A673 (cell line): ENCODE results near the gene CLSTN2. TPM values are rescaled to one million over a fixed set of nuclear protein-coding genes. Genes with fewer than 3 reads are reported as not detected.
A peak's percentile ranks its signal among the peaks of the same experiment; 100 is the strongest.

Experiments
- BruUV-seq: library from RNA; stranded (reverse); fragments of 400-500 nt; replicated peaks from 2 replicates; lab custom pipeline; 2021; lab: Mats Ljungman, UMichigan
- CTCF ChIA-PET: fragments of 300-600 bp; sonication (Branson Sonifier 250); formaldehyde crosslinking; loops from one replicate; lab custom pipeline; 2022; ENCODE audit warnings: antibody characterized with exemption; lab: Charles Lee
- POLR2A ChIA-PET: fragments of 300-600 bp; sonication (Branson Sonifier 250); formaldehyde crosslinking; loops from one replicate; lab custom pipeline; 2022; ENCODE audit warnings: antibody characterized with exemption; ENCODE audit not compliant: low non-redundant PET; lab: Charles Lee
- DNase-seq: peaks from one replicate; pipeline ENCODE4 v3.0.0-alpha.2; 2015; ENCODE audit warnings: low spot score
- H3K27ac ChIP-seq: fragments of 200-600 bp; sonication (generic); 2 replicates; pipeline ENCODE4 v1.5.1; 2016; ENCODE audit warnings: mixed run types, low read depth, mild to moderate bottlenecking, mixed read lengths, antibody characterized with exemption, low read length; ENCODE audit not compliant: poor library complexity, severe bottlenecking
- H3K27me3 ChIP-seq: fragments of 200-600 bp; sonication (generic); replicated peaks from 2 replicates; pipeline ENCODE4 v1.6.1; 2017; ENCODE audit warnings: mixed run types, low read depth, mild to moderate bottlenecking, mixed read lengths, antibody characterized with exemption, low read length; ENCODE audit not compliant: insufficient read depth, poor library complexity
- H3K36me3 ChIP-seq: fragments of 200-600 bp; sonication (generic); 2 replicates; pipeline ENCODE4 v1.6.1; 2016; ENCODE audit warnings: mixed run types, mild to moderate bottlenecking, mixed read lengths, antibody characterized with exemption, low read length; ENCODE audit not compliant: insufficient read depth, poor library complexity, severe bottlenecking
- H3K4me1 ChIP-seq: fragments of 200-600 bp; sonication (generic); 2 replicates; pipeline ENCODE4 v1.6.1; 2017; ENCODE audit warnings: mixed run types, mild to moderate bottlenecking, mixed read lengths, antibody characterized with exemption, low read length; ENCODE audit not compliant: insufficient read depth, poor library complexity, severe bottlenecking
- H3K4me3 ChIP-seq: fragments of 200-600 bp; sonication (generic); 2 replicates; pipeline ENCODE4 v1.5.1; 2016; ENCODE audit warnings: low read depth, mixed run types, mild to moderate bottlenecking, mixed read lengths, low read length; ENCODE audit not compliant: poor library complexity, severe bottlenecking
- H3K9me3 ChIP-seq: fragments of 200-600 bp; sonication (generic); 2 replicates; pipeline ENCODE4 v1.6.1; 2016; ENCODE audit warnings: mixed run types, low read depth, mild to moderate bottlenecking, mixed read lengths, antibody characterized with exemption, low read length; ENCODE audit not compliant: poor library complexity, severe bottlenecking
- EZH2 ChIP-seq: fragments of 200-600 bp; sonication (generic); IDR thresholded peaks from 2 replicates; pipeline ENCODE4 v1.6.1; 2017; ENCODE audit warnings: borderline replicate concordance, low read depth, mild to moderate bottlenecking, mixed read lengths, antibody characterized with exemption, low read length; ENCODE audit not compliant: poor library complexity, severe bottlenecking
- intact Hi-C: fragments of 100-400 bp; cut with micrococcal nuclease; formaldehyde crosslinking; loops from one replicate; pipeline ENCODE4 v1.10.0; 2022; ENCODE audit not compliant: unreplicated experiment
- total RNA-seq: library from RNA; stranded (reverse); gene quantifications from 2 replicates; pipeline ENCODE4 v1.2.3, GENCODE V29; 2021
- TF ChIP-seq, protein P1 (sequence below): fragments of 300-800, 200-600 bp; sonication (generic); conservative IDR thresholded peaks from 2 replicates; pipeline ENCODE4 v1.5.1; 2017; ENCODE audit warnings: low read depth, mild to moderate bottlenecking, antibody characterized with exemption, low read length, moderate library complexity, mixed read lengths

The CLSTN2 gene
- total RNA-seq, 1 experiment from 2014 or later: 50.7 TPM

- TF ChIP-seq, protein P1, sequence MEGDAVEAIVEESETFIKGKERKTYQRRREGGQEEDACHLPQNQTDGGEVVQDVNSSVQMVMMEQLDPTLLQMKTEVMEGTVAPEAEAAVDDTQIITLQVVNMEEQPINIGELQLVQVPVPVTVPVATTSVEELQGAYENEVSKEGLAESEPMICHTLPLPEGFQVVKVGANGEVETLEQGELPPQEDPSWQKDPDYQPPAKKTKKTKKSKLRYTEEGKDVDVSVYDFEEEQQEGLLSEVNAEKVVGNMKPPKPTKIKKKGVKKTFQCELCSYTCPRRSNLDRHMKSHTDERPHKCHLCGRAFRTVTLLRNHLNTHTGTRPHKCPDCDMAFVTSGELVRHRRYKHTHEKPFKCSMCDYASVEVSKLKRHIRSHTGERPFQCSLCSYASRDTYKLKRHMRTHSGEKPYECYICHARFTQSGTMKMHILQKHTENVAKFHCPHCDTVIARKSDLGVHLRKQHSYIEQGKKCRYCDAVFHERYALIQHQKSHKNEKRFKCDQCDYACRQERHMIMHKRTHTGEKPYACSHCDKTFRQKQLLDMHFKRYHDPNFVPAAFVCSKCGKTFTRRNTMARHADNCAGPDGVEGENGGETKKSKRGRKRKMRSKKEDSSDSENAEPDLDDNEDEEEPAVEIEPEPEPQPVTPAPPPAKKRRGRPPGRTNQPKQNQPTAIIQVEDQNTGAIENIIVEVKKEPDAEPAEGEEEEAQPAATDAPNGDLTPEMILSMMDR: no peak
- no peak for TF ChIP-seq EZH2
- Histone ChIP-seq H3K4me1 (no peaks in the 10 kb centered on the region), H3K9me3 (no peaks in the 10 kb centered on the region), H3K27me3 (no peaks in the 10 kb centered on the region), H3K36me3 (no peaks in the 10 kb centered on the region), H3K4me3 (no peak overlapping the region), H3K27ac (no peak overlapping the region)
- no TSS peak for BruUV-seq
- POLR2A ChIA-PET: no interaction called here
- CTCF ChIA-PET: no interaction called here
- peak; percentile 10 for DNase-seq
- intact Hi-C loops: no loop called here
Observed at GRCh38 chr3:140056047-140056446, 121.1 kb downstream of the CLSTN2 start.

- ChIA-PET POLR2A (no interaction called here), CTCF (no interaction called here)
- Histone ChIP-seq H3K27me3 (no peaks in the 10 kb centered on the region), H3K36me3 (no peaks in the 10 kb centered on the region), H3K9me3 (no peaks in the 10 kb centered on the region), H3K4me3 (no peak overlapping the region), H3K4me1 (no peaks in the 10 kb centered on the region), H3K27ac (no peak overlapping the region)
- intact Hi-C loops: no loop called here
- BruUV-seq: no TSS peak
- TF ChIP-seq, protein P1: no peak
- no peak for TF ChIP-seq EZH2
- DNase-seq: no peak
Observed at GRCh38 chr3:140061211-140061610, 126.2 kb downstream of the CLSTN2 start.

DNA sequence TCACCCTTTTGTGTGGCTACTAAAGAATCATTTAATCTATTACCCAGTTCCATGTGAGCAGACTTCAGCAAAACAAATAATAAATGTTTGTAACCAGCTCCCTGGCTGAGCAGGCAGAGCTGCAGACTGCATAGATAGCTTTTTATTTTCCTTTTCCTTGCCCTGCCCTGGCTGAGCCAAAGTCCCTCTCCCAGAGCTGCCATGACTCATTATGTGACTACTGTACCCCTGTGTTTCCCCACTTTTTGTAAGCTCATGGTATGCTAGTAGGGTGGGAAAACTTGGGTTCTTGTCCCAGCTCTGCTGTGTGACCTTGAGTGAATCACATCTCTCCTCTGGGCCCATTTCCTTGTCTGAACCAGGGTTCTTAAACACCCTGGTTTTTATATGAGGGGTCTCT, 127.5 kb downstream of the CLSTN2 start:
- intact Hi-C loops: no loop called here
- no peaks in the 10 kb centered on the region for H3K36me3 ChIP-seq
- no peaks in the 10 kb centered on the region for H3K4me1 ChIP-seq
- no TSS peak for BruUV-seq
- TF ChIP-seq, protein P1: no peak
- TF ChIP-seq EZH2: no peak
- H3K27ac ChIP-seq: no peak overlapping the region
- POLR2A ChIA-PET: no interaction called here
- CTCF ChIA-PET: no interaction called here
- H3K9me3 ChIP-seq: no peaks in the 10 kb centered on the region
- DNase-seq: no peak
- no peaks in the 10 kb centered on the region for H3K27me3 ChIP-seq
- H3K4me3 ChIP-seq: no peak overlapping the region
